ENCODE data around the gene CRLF2. TPM values are rescaled to one million over a fixed set of nuclear protein-coding genes. Genes with fewer than 3 reads are reported as not detected.

CRLF2 gene
- total and polyA plus RNA-seq, 4 donors: 0.19 TPM; not detected in 3

DNA sequence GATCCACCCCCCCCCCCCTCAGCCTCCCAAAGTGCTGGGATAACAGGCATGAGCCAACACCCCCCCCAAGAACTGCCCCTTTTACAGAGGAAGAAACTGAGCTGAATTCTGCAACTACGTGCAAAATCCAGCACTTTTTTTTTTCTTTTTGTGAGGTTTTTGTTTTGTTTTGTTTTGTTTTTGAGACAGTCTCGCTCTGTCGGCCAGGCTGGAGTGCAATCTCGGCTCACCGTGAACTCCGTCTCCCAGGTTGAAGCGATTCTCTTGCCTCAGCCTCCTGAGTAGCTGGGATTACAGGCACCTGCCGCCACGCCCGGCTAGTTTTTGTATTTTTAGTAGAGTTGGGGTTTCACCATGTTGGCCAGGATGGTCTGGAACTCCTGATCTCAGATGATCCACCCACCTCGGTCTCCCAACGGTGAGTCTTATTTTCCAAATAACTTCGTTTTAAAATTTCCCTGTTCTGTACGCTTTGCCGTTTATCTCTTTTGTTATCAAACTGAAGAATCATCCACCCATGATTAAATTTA, 4.9 kb downstream of the CRLF2 start:
- no peak for DNase-seq (ENCODE audit: low spot score)
- H3K4me3 ChIP-seq (ENCODE audit: low read depth in 1 of 3, low read length in 3 of 3): no peak overlapping the region
- WGBS: 63% methylated on average over 15 of the region's 15 CpGs
- no peak overlapping the region for H3K9ac ChIP-seq (ENCODE audit: low read depth in 1 of 2, low read length in 2 of 2)
- H3K27ac ChIP-seq (ENCODE audit: low read depth in 1 of 2, low read length in 2 of 2): no peak overlapping the region
- H3K27me3 ChIP-seq (ENCODE audit: control insufficient read depth in 4 of 4, insufficient read depth in 4 of 4, low read length in 3 of 4): no peaks in the 10 kb centered on the region
- H3K4me1 ChIP-seq (ENCODE audit: control insufficient read depth in 4 of 4, insufficient read depth in 4 of 4, low read length in 3 of 4): peaks cover 0 to 14% (median 10%) of the 10 kb centered on the region in 4 donors
- no peak for TF ChIP-seq FOXA2 (IDR thresholded peaks at IDR 0.05)
- TF ChIP-seq, protein P1, sequence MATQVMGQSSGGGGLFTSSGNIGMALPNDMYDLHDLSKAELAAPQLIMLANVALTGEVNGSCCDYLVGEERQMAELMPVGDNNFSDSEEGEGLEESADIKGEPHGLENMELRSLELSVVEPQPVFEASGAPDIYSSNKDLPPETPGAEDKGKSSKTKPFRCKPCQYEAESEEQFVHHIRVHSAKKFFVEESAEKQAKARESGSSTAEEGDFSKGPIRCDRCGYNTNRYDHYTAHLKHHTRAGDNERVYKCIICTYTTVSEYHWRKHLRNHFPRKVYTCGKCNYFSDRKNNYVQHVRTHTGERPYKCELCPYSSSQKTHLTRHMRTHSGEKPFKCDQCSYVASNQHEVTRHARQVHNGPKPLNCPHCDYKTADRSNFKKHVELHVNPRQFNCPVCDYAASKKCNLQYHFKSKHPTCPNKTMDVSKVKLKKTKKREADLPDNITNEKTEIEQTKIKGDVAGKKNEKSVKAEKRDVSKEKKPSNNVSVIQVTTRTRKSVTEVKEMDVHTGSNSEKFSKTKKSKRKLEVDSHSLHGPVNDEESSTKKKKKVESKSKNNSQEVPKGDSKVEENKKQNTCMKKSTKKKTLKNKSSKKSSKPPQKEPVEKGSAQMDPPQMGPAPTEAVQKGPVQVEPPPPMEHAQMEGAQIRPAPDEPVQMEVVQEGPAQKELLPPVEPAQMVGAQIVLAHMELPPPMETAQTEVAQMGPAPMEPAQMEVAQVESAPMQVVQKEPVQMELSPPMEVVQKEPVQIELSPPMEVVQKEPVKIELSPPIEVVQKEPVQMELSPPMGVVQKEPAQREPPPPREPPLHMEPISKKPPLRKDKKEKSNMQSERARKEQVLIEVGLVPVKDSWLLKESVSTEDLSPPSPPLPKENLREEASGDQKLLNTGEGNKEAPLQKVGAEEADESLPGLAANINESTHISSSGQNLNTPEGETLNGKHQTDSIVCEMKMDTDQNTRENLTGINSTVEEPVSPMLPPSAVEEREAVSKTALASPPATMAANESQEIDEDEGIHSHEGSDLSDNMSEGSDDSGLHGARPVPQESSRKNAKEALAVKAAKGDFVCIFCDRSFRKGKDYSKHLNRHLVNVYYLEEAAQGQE (IDR thresholded peaks at IDR 0.05): no peak
- TF ChIP-seq, protein P2, sequence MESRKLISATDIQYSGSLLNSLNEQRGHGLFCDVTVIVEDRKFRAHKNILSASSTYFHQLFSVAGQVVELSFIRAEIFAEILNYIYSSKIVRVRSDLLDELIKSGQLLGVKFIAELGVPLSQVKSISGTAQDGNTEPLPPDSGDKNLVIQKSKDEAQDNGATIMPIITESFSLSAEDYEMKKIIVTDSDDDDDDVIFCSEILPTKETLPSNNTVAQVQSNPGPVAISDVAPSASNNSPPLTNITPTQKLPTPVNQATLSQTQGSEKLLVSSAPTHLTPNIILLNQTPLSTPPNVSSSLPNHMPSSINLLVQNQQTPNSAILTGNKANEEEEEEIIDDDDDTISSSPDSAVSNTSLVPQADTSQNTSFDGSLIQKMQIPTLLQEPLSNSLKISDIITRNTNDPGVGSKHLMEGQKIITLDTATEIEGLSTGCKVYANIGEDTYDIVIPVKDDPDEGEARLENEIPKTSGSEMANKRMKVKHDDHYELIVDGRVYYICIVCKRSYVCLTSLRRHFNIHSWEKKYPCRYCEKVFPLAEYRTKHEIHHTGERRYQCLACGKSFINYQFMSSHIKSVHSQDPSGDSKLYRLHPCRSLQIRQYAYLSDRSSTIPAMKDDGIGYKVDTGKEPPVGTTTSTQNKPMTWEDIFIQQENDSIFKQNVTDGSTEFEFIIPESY (IDR thresholded peaks at IDR 0.05): no peak
- no peak for TF ChIP-seq RAD21 (IDR thresholded peaks at IDR 0.05)
- no peak for TF ChIP-seq TAF1 (conservative IDR thresholded peaks at IDR 0.05)
- no peak for TF ChIP-seq YY1 (IDR thresholded peaks at IDR 0.05)
- no peak for TF ChIP-seq GABPA (IDR thresholded peaks at IDR 0.05 in 1 of 2, conservative IDR thresholded peaks at IDR 0.05 in 1 of 2)
- TF ChIP-seq HNF4A (conservative IDR thresholded peaks at IDR 0.05): no peak
- TF ChIP-seq SP1 (IDR thresholded peaks at IDR 0.05): no peak
- TF ChIP-seq EGR1 (IDR thresholded peaks at IDR 0.05; ENCODE audit: low read depth in 2 of 2): no peak
- no peak for TF ChIP-seq RXRA (IDR thresholded peaks at IDR 0.05)
- TF ChIP-seq, protein P3, sequence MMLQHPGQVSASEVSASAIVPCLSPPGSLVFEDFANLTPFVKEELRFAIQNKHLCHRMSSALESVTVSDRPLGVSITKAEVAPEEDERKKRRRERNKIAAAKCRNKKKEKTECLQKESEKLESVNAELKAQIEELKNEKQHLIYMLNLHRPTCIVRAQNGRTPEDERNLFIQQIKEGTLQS (IDR thresholded peaks at IDR 0.05): no peak
- TF ChIP-seq, protein P4, sequence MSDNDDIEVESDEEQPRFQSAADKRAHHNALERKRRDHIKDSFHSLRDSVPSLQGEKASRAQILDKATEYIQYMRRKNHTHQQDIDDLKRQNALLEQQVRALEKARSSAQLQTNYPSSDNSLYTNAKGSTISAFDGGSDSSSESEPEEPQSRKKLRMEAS (IDR thresholded peaks at IDR 0.05): no peak
- no peak for TF ChIP-seq HNF4G (IDR thresholded peaks at IDR 0.05)
- TF ChIP-seq JUND (IDR thresholded peaks at IDR 0.05): no peak
- H3K9me3 ChIP-seq (ENCODE audit: control insufficient read depth in 4 of 4, low read length in 3 of 4): no peaks in the 10 kb centered on the region
- H3K36me3 ChIP-seq (ENCODE audit: control insufficient read depth in 4 of 4, insufficient read depth in 3 of 4, low read depth in 1 of 4, low read length in 3 of 4): no peaks in the 10 kb centered on the region

DNA sequence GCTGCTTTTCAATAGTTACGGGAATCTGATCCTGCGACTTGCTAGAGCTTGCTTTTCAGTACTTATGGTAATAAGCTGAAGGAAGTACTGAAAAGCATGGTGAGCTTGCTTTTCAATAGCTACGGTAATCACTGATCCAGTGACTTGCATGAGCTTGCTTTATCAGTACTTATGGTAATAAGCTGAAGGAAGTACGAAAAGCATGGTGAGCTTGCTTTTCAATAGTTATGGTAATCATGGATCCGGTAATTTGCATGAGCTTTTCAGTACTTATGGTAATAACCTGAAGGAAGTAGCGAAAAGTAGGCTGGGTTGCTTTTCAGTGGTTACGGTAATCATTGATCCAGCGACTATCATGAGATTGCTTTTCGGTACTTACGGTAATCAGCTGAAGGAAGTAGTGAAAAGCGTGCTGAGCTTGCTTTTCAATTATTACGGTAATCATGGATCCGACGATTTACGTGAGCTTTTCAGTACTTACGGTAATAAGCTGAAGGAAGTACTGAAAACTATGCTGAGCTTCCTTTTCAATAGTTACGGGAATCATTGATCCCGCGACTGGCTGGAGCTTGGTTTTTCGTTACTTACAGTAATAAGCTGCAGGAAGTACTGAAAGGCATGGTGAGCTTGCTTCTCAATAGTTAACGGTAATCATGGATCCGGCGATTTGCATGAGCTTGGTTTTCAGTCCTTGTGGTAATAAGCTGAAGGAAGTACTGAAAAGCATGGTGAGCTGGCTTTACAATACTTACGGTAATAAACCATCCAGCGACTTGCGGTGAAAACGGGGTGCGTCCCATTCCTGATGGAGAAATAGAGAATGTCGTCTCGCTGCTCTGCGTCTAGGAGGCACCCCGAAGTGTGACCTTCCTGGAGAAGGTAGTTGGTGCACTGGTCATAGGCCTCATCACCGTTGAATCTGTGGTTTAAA, 6.5 kb downstream of the CRLF2 start:
- peak overlapping the region; percentile 48 to 49 (median 49) for H3K4me3 ChIP-seq (ENCODE audit: low read depth in 1 of 3, low read length in 3 of 3)
- 3% methylated on average over 33 of the region's 33 CpGs for WGBS
- DNase-seq (ENCODE audit: low spot score): no peak
- TF ChIP-seq RXRA (IDR thresholded peaks at IDR 0.05) (peak in 1 of 2 donors; percentile 43), RAD21 (IDR thresholded peaks at IDR 0.05) (peak; percentile 29 to 39), EGR1 (IDR thresholded peaks at IDR 0.05; ENCODE audit: low read depth in 2 of 2) (no peak), NR2F2 (IDR thresholded peaks at IDR 0.05) (peak; percentile 36), HNF4A (conservative IDR thresholded peaks at IDR 0.05) (peak; percentile 12 to 19), YY1 (IDR thresholded peaks at IDR 0.05) (peak; percentile 97), GABPA (IDR thresholded peaks at IDR 0.05 in 1 of 2, conservative IDR thresholded peaks at IDR 0.05 in 1 of 2) (peak in 1 of 2 donors; percentile 74), FOXA2 (IDR thresholded peaks at IDR 0.05) (no peak), HNF4G (IDR thresholded peaks at IDR 0.05) (no peak), JUND (IDR thresholded peaks at IDR 0.05) (peak; percentile 18 to 71)
- TF ChIP-seq, protein P3 (IDR thresholded peaks at IDR 0.05): peak; percentile 29
- TF ChIP-seq, protein P1 (IDR thresholded peaks at IDR 0.05): peak; percentile 44
- TF ChIP-seq, protein P2 (IDR thresholded peaks at IDR 0.05): peak; percentile 53

More for the DNA sequence above, 6.5 kb downstream of the CRLF2 start:
- H3K36me3 ChIP-seq (ENCODE audit: control insufficient read depth in 4 of 4, insufficient read depth in 3 of 4, low read depth in 1 of 4, low read length in 3 of 4): no peaks in the 10 kb centered on the region
- no peak overlapping the region for H3K9ac ChIP-seq (ENCODE audit: low read depth in 1 of 2, low read length in 2 of 2)
- H3K27ac ChIP-seq (ENCODE audit: low read depth in 1 of 2, low read length in 2 of 2): no peak overlapping the region
- H3K27me3 ChIP-seq (ENCODE audit: control insufficient read depth in 4 of 4, insufficient read depth in 4 of 4, low read length in 3 of 4): no peaks in the 10 kb centered on the region
- H3K9me3 ChIP-seq (ENCODE audit: control insufficient read depth in 4 of 4, low read length in 3 of 4): no peaks in the 10 kb centered on the region
- peaks cover 0 to 14% (median 10%) of the 10 kb centered on the region in 4 donors for H3K4me1 ChIP-seq (ENCODE audit: control insufficient read depth in 4 of 4, insufficient read depth in 4 of 4, low read length in 3 of 4)
